B cell (primary cell): ENCODE data around the gene ZBTB7A.

Source experiments
- CTCF ChIP-seq: fragments of 200-600 bp; IDR thresholded peaks from one replicate; pipeline ENCODE4 v1.8.0; 2022; ENCODE audit warnings: antibody characterized with exemption, mild to moderate bottlenecking
- EZH2 ChIP-seq: IDR thresholded peaks from 2 replicates; pipeline ENCODE4 v1.6.1; 2012; ENCODE audit warnings: borderline replicate concordance, low read depth, mild to moderate bottlenecking, moderate library complexity, low read length; ENCODE audit not compliant: insufficient read depth, poor library complexity, severe bottlenecking

GRCh38 chr19:4018775-4019504, 47.8 kb downstream of the ZBTB7A start:
- TF ChIP-seq CTCF: no peak
- TF ChIP-seq EZH2: no peak
